ENCODE results near the gene MMP3. TPM values are rescaled to one million over a fixed set of nuclear protein-coding genes. Genes with fewer than 3 reads are reported as not detected.
A peak's percentile ranks its signal among the peaks of the same experiment; 100 is the strongest.

MMP3 gene
- total RNA-seq, 1 donor from 2014 or later, result not detected

GRCh38 chr11:102800767-102801166 lies 42.6 kb downstream of the MMP3 start:
- Mint-ChIP-seq H3K4me3 (no peak overlapping the region), H3K27ac (ENCODE audit: unreplicated experiment) (no peak overlapping the region), H3K36me3 (ENCODE audit: low read depth) (no peaks in the 10 kb centered on the region), H3K27me3 (ENCODE audit: low read depth) (no peaks in the 10 kb centered on the region), H3K4me1 (no peaks in the 10 kb centered on the region), H3K9me3 (no peaks in the 10 kb centered on the region)
- no peak for TF ChIP-seq CTCF (conservative IDR thresholded peaks at IDR 0.05)
- no peak for DNase-seq (ENCODE audit: low read depth, low spot score)

DNA sequence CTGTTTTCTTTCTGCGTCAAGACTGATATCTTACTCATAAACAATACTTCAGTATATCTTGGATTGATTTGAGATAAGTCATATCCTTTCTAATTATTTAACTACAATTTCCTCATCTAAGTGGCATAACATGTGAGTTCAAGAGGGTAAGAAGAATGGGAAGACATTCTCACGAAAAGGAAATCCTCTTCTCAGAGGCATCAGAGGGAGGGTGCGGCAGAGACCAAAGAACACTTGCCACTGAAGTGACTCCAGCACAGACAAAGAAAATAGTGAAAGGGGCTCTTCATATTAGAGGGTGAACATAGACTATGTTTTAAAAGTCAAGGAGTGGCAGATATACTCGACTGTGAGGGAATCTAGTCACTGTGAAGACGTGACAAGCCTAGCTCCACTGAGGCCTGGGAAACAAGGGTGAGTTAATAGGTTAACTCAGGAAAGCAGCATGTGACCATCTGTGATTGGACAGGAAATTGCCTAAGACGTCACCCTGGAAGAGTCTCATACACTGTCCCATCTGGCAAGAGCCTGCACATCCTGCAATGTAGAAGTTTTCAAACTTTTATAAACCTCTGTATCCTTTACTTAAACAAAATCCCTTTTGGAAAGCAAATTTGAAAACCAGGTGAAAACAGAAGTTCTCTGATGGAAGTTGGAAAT lies 43.6 kb downstream of the MMP3 start:
- no peak for TF ChIP-seq CTCF (conservative IDR thresholded peaks at IDR 0.05)
- H3K9me3 Mint-ChIP-seq, result no peaks in the 10 kb centered on the region
- no peaks in the 10 kb centered on the region for H3K27me3 Mint-ChIP-seq (ENCODE audit: low read depth)
- H3K4me3 Mint-ChIP-seq, result no peak overlapping the region
- H3K36me3 Mint-ChIP-seq (ENCODE audit: low read depth), result no peaks in the 10 kb centered on the region
- no peak for DNase-seq (ENCODE audit: low read depth, low spot score)
- peak overlapping the region; percentile 62 for H3K27ac Mint-ChIP-seq (ENCODE audit: unreplicated experiment)
- H3K4me1 Mint-ChIP-seq, result no peaks in the 10 kb centered on the region

DNA sequence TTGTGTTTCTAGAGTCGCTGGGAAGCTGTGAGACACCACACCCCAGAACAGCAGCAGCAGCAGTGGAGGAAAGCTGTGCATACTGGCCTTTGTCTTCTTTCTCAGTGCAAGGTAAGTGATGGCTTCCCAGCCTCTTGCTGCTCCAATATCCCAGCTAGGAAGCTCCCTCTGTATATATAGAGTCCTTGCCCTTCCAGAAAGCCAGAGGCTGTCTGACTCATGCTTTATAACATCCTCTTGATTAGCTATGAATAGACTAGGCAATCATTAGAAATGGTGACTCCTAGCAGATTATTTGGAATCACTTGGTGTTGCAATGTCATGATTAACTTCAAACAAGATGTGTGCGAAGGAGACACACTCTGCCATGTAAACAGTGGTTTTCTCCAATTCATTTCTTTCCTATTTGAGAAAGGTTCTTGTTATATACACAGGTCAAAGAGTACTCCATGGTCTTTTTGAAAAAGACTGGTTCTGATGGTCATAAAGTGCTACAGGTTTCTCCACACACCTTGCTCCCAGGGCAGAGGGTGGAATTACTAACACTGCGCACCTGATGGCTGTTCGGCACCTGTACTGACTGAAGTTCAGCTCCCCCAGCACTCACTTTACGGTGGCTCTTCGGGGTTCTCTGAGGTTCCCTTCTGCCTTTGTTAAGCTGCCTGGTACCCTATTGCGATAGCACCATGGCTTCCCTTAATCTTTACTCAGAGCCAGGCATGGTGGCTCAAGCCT lies 45.2 kb downstream of the MMP3 start, which contains the start of gene MMP1:
TSS of gene MMP1 (minus strand) at position 149 of the 735 bp plus-strand sequence. CDS start at position 81, 68 bp downstream.
- Mint-ChIP-seq H3K9me3 (no peaks in the 10 kb centered on the region), H3K4me1 (no peaks in the 10 kb centered on the region), H3K27ac (ENCODE audit: unreplicated experiment) (no peak within 1 kb of the TSS), H3K36me3 (ENCODE audit: low read depth) (no peaks in the 10 kb centered on the region), H3K4me3 (no peak within 1 kb of the TSS), H3K27me3 (ENCODE audit: low read depth) (no peaks in the 10 kb centered on the region)
- TF ChIP-seq CTCF (conservative IDR thresholded peaks at IDR 0.05), result no peak
- no peak for DNase-seq (ENCODE audit: low read depth, low spot score)

GRCh38 chr11:102794382-102794781 lies 49.0 kb downstream of the MMP3 start:
- no peak overlapping the region for H3K4me3 Mint-ChIP-seq
- H3K9me3 Mint-ChIP-seq, result no peaks in the 10 kb centered on the region
- H3K27ac Mint-ChIP-seq (ENCODE audit: unreplicated experiment), result no peak overlapping the region
- DNase-seq (ENCODE audit: low read depth, low spot score), result no peak
- H3K36me3 Mint-ChIP-seq (ENCODE audit: low read depth), result no peaks in the 10 kb centered on the region
- no peaks in the 10 kb centered on the region for H3K4me1 Mint-ChIP-seq
- no peaks in the 10 kb centered on the region for H3K27me3 Mint-ChIP-seq (ENCODE audit: low read depth)
- TF ChIP-seq CTCF (conservative IDR thresholded peaks at IDR 0.05), result peak; percentile 48

- no peak overlapping the region for H3K4me3 Mint-ChIP-seq
- no peak for TF ChIP-seq CTCF (conservative IDR thresholded peaks at IDR 0.05)
- no peaks in the 10 kb centered on the region for H3K4me1 Mint-ChIP-seq
- DNase-seq (ENCODE audit: low read depth, low spot score), result no peak
- no peaks in the 10 kb centered on the region for H3K27me3 Mint-ChIP-seq (ENCODE audit: low read depth)
- no peaks in the 10 kb centered on the region for H3K9me3 Mint-ChIP-seq
- H3K27ac Mint-ChIP-seq (ENCODE audit: unreplicated experiment), result no peak overlapping the region
- H3K36me3 Mint-ChIP-seq (ENCODE audit: low read depth), result no peaks in the 10 kb centered on the region
These were observed 49.6 kb downstream of the MMP3 start for GRCh38 chr11:102793677-102794290.
